SW 1271 (cell line): ENCODE data around the gene USP34.

Source experiments
- DNase-seq, 2 experiments: peaks; one replicate each; lab custom pipeline; 2025; lab: John Stamatoyannopoulos, UW

Gene USP34

GRCh38 chr2:61376211-61376610 lies 94.7 kb downstream of the USP34 start:
- DNase-seq: no peak

GRCh38 chr2:61371027-61371426 lies 99.9 kb downstream of the USP34 start:
- DNase-seq: no peak

GRCh38 chr2:61368687-61369665 lies 101.9 kb downstream of the USP34 start:
- no peak for DNase-seq

DNA sequence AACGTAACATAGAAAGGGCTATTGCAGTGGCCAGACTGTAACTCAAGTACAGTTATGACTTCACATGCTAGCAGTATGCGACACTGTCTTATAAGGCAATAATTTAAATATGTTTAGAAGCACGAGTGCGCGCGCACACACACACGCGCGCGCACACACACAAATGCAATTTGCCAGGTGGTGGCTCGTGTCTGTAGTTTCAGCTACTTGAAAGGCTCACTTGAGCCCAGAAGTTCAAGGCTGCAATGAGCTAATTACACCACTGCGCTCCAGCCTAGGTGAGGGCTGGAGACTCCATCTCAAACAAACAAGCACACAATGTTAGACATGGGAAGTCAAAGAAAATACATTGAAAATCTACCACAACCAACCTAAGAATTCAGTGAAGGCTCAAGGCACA lies 103.7 kb downstream of the USP34 start:
- DNase-seq: no peak

DNA sequence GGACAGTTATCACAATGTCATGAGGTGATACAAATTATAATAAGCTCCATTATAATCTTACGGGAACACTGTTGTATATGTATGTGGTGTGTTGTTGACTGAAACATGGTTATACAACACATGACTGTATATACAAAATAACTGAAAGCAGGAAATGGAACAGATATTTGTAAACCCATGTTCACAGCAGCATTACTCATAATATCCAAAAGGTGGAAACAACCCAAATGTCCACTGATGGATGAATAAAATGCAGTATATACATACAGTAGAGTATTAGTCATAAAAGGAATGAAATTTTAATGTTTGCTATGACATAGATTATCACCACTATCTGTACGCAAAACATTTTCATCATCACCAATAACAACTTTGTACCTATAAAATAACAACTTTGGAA lies 107.3 kb downstream of the USP34 start:
- DNase-seq: no peak

DNA sequence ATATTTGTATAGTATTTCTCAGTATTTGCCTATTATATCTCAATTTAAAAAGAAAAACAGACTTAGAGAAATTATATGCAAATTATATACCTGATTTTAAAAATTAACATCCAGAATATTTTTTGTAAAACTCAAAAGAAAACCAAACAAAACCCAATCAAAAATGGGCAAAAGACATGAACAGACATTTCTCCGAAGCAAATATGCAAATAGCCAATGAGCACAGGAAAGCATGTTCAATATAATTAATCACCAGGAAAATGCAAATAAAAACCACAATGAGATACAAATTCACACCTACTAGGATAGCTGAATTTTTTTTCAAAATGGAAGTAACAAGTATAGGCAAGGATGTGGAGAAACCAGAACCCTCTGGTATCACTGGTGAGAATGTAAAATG lies 108.0 kb downstream of the USP34 start:
- no peak for DNase-seq

DNA sequence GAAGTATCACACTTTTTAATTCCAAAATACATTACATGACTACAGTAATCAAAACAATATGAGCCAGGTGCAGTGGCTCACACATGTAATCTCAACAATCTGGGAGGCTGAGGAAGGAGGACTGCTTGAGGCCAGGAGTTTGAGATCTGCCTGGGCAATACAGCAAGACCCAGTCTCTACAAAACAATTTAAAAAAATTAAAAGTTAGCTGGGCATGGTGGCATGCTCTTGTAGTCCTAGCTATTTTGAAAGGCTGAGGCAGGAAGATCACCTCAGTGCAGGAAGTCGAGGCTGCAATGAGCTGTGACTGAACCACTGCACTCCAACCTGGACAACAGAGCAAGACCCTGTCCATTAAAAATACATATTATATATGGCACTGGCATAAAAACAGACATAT lies 109.8 kb downstream of the USP34 start:
- DNase-seq: no peak

DNA sequence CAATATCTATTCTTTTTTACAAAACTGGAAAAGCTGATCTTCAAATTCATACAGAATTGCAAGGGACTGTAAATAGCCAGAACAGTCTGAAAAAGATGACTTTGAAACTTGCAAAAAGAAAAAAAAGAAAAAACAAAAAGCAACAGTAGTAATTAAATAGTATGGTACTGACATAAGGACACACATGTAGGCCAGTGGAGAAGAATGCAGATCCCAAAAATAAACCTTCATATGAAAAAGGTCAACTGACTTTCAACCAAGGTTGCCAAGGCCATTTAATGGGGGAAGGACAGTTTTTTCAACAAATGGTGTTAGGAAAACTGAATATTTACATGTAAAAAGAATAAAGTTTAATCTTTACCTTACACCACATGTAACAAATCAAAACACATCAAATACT lies 111.8 kb downstream of the USP34 start:
- DNase-seq: no peak

- no peak for DNase-seq
Observed at GRCh38 chr2:61357681-61358080, 113.2 kb downstream of the USP34 start.

DNA sequence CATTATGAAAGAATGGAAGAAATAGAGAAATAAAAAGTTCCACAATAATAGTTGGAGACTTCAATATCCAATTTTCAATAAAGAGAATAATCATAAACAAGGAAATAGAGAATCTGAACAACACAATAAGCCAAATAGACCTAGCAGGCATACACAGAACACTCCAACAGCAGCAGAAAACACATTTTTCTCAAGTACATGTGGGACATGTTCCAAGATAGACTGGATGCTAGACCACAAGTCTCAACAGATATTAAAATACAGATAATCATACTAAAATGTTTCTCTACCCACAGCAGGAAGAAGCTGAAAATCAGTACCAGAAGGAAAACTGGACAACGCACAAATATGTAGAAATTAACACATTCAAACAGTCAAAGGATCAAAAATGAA lies 113.9 kb downstream of the USP34 start:
- no peak for DNase-seq

- DNase-seq: no peak
Observed at GRCh38 chr2:61356261-61356957, 114.5 kb downstream of the USP34 start.

DNA sequence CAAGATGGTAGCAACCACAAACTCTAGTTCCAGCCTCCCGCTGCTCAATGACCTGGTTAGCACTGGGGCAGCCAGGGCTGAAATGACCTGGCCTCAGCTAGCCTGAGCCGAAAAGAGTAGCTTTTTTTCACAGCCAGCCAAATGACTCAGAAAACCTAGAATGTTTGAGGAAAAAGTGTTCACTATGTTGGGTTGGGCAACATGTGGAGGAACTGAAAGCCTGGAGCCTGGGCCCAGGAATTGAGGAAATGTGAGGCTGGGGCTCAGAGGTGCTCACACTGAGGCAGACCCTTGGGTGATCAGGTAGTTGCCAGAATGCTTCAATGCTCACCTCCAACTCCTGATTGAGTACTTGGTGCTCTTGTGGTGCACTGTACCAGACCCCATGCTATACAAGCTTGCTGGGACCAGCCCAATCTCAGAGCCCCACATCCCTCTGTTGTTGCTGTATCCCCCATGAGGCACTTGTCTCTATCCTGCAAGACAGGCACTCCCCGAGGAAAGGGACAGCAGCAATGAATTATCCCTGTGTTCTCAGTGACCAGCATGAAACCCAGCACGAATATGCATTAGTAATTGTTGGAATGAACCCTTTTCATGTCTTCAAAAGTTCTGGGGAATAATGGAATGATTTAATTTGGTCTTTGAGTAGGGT lies 116.2 kb downstream of the USP34 start:
- DNase-seq: no peak

DNA sequence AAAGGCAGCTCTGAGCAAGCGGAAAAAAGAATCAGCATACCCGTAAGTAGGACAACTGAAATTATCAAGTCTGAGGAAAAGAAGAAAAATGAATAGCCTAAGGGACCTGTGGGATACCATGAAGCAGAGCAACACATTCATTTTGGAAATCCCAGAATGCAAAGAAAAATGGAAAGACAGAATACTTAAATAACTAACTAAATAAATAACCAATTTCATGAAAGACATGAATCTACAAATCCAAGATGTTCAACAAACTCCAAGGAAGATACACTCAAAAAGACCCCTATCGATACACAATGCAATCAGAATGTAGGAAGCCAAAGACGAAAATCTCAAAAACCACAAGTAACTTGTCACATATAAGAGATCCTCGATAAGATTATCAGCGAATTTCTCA lies 117.0 kb downstream of the USP34 start:
- no peak for DNase-seq

GRCh38 chr2:61350777-61351176 lies 120.1 kb downstream of the USP34 start:
- no peak for DNase-seq

DNA sequence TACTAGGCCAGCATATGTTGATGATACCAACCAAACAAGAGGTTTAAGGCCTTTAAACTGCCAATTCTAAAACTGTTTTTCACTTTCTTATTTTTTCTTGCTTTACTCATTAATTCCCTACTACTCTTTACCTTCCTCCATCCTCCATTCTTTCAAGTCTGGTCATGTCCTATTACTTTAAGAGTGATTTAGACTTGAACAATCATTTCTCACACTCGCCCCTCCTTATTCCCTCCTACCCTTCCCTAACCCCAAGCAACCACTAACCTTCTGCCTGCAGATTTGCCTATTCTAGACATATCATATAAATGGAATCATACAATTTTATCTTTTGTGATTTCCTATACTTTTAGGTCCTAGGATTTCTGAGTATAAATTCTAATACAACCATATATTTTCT lies 127.7 kb downstream of the USP34 start:
- DNase-seq: no peak

GRCh38 chr2:61340242-61340641 lies 130.6 kb downstream of the USP34 start:
- no peak for DNase-seq

GRCh38 chr2:61338447-61338846 lies 132.4 kb downstream of the USP34 start:
- DNase-seq: no peak

DNA sequence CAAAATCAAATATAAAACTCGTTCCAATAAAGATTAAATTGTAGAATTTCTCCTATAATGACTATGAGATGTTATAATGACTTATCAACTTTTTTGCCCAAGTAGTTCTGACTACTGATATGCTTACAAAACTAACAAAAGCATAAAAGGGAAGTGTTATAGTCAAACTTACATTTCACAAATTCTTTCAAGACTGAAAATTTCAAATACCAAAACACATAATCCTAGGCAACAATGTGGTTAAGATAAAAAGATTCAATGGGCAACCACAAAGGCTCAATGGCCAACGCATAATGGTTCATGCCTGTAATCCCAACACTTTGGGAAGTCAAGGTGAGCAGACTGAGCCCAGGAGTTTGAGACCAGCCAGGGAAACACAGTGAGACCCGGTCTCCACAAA lies 135.7 kb downstream of the USP34 start:
- no peak for DNase-seq

DNA sequence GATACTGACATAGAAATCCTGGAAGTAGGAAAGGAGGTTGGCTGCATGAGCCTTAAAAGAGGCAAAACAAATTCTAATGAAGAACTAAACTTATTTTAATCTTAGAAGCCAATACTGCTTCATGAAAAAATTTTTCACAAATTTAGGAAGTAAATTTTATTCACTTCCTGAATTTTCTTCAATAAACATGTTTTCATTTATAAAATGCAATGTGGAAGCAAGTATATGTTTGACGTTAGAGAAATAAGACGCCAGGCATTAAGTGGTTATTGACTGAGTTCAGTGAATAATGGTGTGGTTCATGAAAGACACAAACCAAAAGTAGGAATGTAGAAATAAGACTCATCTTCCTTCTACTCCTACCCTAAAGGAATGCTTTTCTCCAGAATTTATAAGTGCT lies 136.4 kb downstream of the USP34 start:
- no peak for DNase-seq

DNA sequence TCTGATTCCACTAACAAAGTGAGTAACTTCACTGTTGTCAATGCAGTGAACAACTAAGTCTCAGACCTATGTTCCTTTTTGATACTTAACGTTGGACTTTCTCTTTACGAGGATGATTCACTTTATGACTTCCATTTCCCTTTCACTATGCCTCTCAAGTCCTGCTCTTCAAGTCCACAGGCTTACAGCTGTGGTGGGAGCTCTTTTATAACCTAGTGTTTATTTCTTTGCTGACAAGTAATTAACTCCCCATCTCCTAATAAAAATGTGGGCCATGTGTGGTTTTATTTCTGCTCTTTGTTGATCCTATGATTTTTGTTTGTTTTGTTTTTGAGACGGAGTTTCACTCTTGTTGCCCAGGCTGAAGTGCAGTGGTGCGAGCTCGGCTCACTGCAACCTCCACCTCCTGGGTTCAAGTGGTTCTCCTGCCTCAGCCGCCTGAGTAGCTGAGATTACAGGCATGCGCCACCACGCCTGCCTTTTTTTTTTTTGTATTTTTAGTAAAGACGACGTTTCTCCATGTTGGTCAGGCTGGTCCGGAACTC lies 142.1 kb downstream of the USP34 start:
- DNase-seq: no peak

DNA sequence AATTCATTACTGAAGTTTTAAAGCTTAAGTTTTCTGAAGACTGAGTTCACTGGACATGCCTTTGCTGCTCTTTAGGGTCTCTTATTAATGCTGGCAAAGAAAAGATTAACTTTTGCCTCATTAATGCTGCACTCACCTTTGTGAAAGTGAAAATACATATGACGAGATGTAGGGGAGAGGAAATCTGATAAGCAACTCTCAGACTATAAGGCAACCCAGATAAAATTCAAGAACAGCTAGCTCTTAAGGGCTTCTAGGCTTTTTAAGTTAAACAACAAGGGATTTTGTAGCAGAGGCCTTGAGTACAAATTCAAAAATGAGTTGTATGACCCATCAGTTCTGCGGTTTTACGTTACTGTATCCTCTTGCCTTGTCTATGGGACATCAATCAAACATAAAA lies 143.7 kb downstream of the USP34 start:
- no peak for DNase-seq

DNA sequence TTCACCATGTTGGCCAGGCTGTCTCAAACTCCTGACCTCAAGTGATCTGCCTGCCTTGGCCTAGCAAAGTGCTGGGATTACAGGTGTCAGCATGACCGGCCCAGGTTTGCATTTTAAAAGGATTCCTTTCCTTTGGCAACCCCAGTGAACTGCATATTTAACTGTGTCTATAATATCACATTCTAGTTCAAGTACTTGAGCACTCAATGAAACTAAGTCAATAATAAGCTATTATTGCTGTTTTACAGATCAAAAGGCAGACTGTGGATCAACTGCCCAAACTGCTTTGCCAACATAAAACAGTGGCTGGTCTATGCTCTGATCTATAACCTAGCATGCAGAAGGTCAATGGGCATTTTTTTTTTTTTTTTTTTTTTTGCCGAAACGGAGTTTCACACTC lies 144.5 kb downstream of the USP34 start:
- no peak for DNase-seq

DNA sequence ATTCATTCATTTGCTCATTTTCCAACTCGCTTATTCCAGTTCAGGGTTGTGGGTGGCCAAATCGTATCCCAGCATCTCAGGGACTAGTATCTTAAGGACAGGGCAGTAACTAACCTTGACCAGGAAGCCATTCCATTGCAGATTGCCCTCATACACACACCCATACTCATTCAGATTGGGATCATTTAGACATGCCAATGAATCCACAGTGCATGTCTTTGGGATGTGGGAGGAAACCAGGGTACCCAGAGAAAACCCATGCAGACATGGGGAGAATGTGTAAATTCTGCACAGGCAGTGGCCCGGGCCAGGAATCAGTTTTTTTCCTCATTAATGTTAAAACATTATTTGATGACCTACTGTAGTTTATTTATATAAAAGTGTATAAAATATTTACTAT lies 150.7 kb downstream of the USP34 start:
- DNase-seq: no peak
